ENCODE measurements around the gene PLCH1.

Gene PLCH1

GRCh38 chr3:155418407-155418806 is 326.5 kb downstream of the PLCH1 start:
- H3K4me3 ChIP-seq (ENCODE audit: low read depth, low read length) = no peak overlapping the region
- TF ChIP-seq, protein P1, sequence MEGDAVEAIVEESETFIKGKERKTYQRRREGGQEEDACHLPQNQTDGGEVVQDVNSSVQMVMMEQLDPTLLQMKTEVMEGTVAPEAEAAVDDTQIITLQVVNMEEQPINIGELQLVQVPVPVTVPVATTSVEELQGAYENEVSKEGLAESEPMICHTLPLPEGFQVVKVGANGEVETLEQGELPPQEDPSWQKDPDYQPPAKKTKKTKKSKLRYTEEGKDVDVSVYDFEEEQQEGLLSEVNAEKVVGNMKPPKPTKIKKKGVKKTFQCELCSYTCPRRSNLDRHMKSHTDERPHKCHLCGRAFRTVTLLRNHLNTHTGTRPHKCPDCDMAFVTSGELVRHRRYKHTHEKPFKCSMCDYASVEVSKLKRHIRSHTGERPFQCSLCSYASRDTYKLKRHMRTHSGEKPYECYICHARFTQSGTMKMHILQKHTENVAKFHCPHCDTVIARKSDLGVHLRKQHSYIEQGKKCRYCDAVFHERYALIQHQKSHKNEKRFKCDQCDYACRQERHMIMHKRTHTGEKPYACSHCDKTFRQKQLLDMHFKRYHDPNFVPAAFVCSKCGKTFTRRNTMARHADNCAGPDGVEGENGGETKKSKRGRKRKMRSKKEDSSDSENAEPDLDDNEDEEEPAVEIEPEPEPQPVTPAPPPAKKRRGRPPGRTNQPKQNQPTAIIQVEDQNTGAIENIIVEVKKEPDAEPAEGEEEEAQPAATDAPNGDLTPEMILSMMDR (IDR thresholded peaks at IDR 0.05; ENCODE audit: borderline replicate concordance, insufficient read depth, low read depth, low read length) = no peak

DNA sequence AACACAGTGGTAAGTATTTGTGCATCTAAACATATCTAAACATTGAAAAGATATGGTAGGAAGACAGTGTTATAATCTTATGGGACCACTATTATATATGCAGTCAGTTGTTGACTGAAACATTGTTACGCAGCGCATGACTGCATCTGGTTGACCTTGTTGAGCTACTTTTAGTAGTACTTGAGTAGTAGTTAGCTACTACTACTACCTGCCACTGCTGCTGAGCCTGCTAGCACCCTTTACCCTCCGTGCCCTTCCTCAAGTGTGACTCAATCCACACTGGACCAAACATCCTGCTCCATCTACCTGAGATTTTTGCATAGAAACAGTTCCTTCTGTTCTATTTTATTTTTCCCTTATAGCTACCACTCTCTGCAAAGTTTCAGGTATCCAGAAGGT is 327.8 kb downstream of the PLCH1 start:
- TF ChIP-seq, protein P1 (IDR thresholded peaks at IDR 0.05; ENCODE audit: borderline replicate concordance, insufficient read depth, low read depth, low read length) = no peak

GRCh38 chr3:155416500-155417118 is 328.3 kb downstream of the PLCH1 start:
- TF ChIP-seq, protein P1 (IDR thresholded peaks at IDR 0.05; ENCODE audit: borderline replicate concordance, insufficient read depth, low read depth, low read length) = no peak

More for the DNA sequence above, 327.8 kb downstream of the PLCH1 start:
- H3K4me3 ChIP-seq (ENCODE audit: low read depth, low read length) = no peak overlapping the region

DNA sequence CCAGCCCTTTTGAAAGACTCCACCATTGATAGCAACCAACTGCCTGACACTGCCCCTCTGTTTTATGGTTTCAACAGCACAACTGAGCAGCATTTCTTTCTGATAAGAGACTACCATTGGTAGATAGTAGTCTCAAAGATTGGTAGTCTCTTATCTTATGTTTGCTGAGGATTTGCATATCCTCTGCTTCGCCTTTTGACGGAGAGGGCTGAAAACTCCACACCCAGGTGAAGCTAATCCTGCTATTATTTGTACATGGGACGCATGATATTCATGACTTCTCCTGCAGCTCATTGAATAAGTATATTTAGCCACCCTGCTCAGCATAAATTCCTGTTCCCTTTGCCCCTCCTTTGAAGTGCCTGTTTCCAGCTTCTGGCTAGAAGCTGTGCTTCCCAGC is 332.0 kb downstream of the PLCH1 start:
- TF ChIP-seq, protein P1 (IDR thresholded peaks at IDR 0.05; ENCODE audit: borderline replicate concordance, insufficient read depth, low read depth, low read length) = no peak

More at GRCh38 chr3:155416500-155417118, 328.3 kb downstream of the PLCH1 start:
- no peak overlapping the region for H3K4me3 ChIP-seq (ENCODE audit: low read depth, low read length)

DNA sequence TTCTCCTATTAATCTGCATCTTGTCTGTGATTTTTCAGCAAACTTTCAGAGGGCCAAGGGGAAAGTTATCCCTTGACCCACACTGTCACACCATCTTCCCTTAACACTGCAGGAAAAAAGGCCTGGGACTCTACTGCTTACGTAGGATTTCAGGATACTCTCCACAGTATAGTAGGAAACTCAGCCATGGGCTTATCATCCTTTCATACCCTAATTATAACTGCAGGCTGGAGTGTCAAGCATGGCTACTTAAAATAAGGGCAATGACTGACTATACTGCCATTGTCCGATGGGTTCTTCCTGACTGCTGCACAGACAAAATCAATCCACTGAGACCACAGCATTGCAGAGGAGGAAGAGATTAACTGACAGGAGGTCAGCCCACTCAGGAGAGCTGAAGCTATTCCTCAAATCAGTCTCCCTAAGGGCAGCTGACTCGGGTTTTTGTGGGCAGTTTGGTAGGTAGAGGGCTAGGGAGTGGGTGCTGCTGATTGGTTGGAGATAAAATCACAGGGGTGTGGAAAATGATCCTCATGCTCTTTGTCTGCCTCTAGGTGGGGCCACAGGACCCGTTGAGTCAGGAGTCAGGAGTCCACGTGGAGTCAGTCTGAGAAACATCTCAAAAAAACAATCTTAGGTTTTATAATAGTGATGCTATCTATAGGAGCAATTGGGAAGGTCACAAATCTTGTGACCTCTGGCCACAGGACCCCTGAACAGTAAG is 333.2 kb downstream of the PLCH1 start:
- TF ChIP-seq, protein P1 (IDR thresholded peaks at IDR 0.05; ENCODE audit: borderline replicate concordance, insufficient read depth, low read depth, low read length) = no peak
- H3K4me3 ChIP-seq (ENCODE audit: low read depth, low read length) = no peak overlapping the region

More for the DNA sequence above, 332.0 kb downstream of the PLCH1 start:
- no peak overlapping the region for H3K4me3 ChIP-seq (ENCODE audit: low read depth, low read length)

- TF ChIP-seq, protein P1 (IDR thresholded peaks at IDR 0.05; ENCODE audit: borderline replicate concordance, insufficient read depth, low read depth, low read length) = no peak
- H3K4me3 ChIP-seq (ENCODE audit: low read depth, low read length) = no peak overlapping the region
Observed at GRCh38 chr3:155409336-155409735, 335.5 kb downstream of the PLCH1 start.

GRCh38 chr3:155407971-155408370 is 336.9 kb downstream of the PLCH1 start:
- H3K4me3 ChIP-seq (ENCODE audit: low read depth, low read length) = no peak overlapping the region
- TF ChIP-seq, protein P1 (IDR thresholded peaks at IDR 0.05; ENCODE audit: borderline replicate concordance, insufficient read depth, low read depth, low read length) = no peak

Measured in GM12875 (cell line).